ENCODE data around the gene EME1. TPM values are rescaled to one million over a fixed set of nuclear protein-coding genes. Genes with fewer than 3 reads are reported as not detected.

Gene EME1
- total and polyA plus RNA-seq, 2 of the 13 experiments (the other 11 are each of a cell fraction or from before 2014, with no cell fraction given): 20.7 to 24.6 TPM

DNA sequence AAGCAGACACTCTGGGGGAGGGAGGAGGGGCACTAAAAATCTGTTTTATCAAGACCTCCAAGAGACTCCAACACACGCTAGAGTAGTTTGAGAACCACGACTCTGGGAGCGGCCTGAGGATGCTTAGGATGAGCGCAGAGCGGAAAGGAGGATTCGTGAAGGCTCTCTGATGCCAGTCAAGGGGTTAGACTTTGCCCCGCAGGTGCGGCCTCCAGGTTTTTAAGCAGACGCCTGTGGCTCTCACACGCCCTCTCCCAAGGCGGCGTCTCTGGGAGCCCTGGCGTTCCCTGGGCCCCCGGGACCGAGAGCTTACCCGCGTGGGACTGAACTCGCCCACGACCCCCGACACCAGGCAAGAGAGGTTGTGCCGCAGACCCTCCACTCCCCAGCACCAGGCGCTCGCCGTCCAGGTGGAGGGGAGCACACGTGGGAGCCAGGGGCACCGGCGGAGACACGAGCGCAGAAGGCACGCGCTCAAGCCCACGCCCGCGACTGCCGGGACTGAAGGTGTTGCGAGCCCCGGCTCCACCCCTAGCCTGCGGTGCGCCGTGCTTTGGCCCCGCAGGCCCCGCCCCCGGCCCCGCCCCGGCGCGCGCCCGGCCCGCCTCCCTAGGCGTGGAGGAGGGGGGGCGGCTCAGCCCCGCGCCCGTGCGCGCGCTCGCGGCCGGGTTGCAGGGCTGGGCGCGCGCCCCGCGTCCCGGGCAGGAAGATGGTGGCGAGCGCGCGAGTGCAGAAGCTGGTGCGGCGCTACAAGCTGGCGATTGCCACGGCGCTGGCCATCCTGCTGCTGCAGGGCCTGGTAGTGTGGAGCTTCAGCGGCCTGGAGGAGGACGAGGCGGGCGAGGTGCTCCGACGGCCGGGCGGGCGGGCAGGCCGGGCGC lies 27.4 kb upstream of the EME1 start, which contains the start of gene XYLT2 (continued):
- peak; percentile 89 for TF ChIP-seq ZNF142 (CRISPR knock-in tag; IDR thresholded peaks at IDR 0.05)
- no peak for TF ChIP-seq SNAPC2 (CRISPR knock-in tag; IDR thresholded peaks at IDR 0.05)
- TF ChIP-seq ZNF782 (CRISPR knock-in tag; IDR thresholded peaks at IDR 0.05; ENCODE audit: borderline replicate concordance): no peak
- TF ChIP-seq, protein P1, sequence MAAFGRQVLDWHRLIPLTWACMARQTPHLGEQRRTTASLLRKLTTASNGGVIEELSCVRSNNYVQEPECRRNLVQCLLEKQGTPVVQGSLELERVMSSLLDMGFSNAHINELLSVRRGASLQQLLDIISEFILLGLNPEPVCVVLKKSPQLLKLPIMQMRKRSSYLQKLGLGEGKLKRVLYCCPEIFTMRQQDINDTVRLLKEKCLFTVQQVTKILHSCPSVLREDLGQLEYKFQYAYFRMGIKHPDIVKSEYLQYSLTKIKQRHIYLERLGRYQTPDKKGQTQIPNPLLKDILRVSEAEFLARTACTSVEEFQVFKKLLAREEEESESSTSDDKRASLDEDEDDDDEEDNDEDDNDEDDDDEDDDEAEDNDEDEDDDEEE (CRISPR knock-in tag; IDR thresholded peaks at IDR 0.05): peak; percentile 89; the same call in 1 of the 2 replicates
- no peak for TF ChIP-seq SMAD1 (CRISPR knock-in tag; IDR thresholded peaks at IDR 0.05; ENCODE audit: borderline replicate concordance, low read depth)
- TF ChIP-seq ZNF547 (CRISPR knock-in tag; IDR thresholded peaks at IDR 0.05): peak; percentile 53; the same call in 1 of the 2 replicates
- no peak; the same call in 1 of the 2 replicates for TF ChIP-seq ZSCAN12 (CRISPR knock-in tag; IDR thresholded peaks at IDR 0.05)
- TF ChIP-seq, protein P2, sequence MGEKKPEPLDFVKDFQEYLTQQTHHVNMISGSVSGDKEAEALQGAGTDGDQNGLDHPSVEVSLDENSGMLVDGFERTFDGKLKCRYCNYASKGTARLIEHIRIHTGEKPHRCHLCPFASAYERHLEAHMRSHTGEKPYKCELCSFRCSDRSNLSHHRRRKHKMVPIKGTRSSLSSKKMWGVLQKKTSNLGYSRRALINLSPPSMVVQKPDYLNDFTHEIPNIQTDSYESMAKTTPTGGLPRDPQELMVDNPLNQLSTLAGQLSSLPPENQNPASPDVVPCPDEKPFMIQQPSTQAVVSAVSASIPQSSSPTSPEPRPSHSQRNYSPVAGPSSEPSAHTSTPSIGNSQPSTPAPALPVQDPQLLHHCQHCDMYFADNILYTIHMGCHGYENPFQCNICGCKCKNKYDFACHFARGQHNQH (CRISPR knock-in tag; IDR thresholded peaks at IDR 0.05): 0 out of 2 replicates have a peak, but pooled peaks have one; percentile 64
- TF ChIP-seq ARNT (IDR thresholded peaks at IDR 0.05): no peak
- no peak; the same call in 1 of the 2 replicates for TF ChIP-seq KMT2A (CRISPR knock-in tag; IDR thresholded peaks at IDR 0.05)
- peak; percentile 36; the same call in 1 of the 2 replicates for TF ChIP-seq ZSCAN9 (CRISPR knock-in tag; IDR thresholded peaks at IDR 0.05; ENCODE audit: borderline replicate concordance)
- TF ChIP-seq ZNF543 (CRISPR knock-in tag; IDR thresholded peaks at IDR 0.05): no peak
- TF ChIP-seq PRMT3 (CRISPR knock-in tag; IDR thresholded peaks at IDR 0.05; ENCODE audit: borderline replicate concordance, low read depth): peak; percentile 74
- no peak; the same call in 1 of the 2 replicates for TF ChIP-seq DZIP1 (CRISPR knock-in tag; IDR thresholded peaks at IDR 0.05)
- no peak for TF ChIP-seq AGO2 (optimal IDR thresholded peaks at IDR 0.05; ENCODE audit: low read depth, low read length)
- TF ChIP-seq MED13 (CRISPR knock-in tag; IDR thresholded peaks at IDR 0.05): peak; percentile 66; the same call in 1 of the 2 replicates
- 0 out of 2 replicates have a peak, but pooled peaks have one; percentile 7 for TF ChIP-seq ZBTB7A (CRISPR knock-in tag; IDR thresholded peaks at IDR 0.05)
